SK-N-SH treated with all-trans-retinoic acid at 6 μM for 48 hours (cell line): ENCODE results near the gene ESYT2.

Experiments
- CREB5 ChIP-seq: fragments of 250-450 bp; sonication (Bioruptor Pico); IDR thresholded peaks from 2 replicates; pipeline ENCODE4 v1.5.1; 2020; ENCODE audit warnings: low read depth, mild to moderate bottlenecking, moderate library complexity
- ISL1 ChIP-seq: fragments of 250-450 bp; sonication (Bioruptor Pico); IDR thresholded peaks from 2 replicates; pipeline ENCODE4 v2.1.2; 2022; ENCODE audit warnings: mild to moderate bottlenecking, moderate library complexity
- TF ChIP-seq, protein P1 (sequence below): fragments of 250-450 bp; sonication (Bioruptor Pico); IDR thresholded peaks from 2 replicates; pipeline ENCODE4 v1.8.0; 2021; ENCODE audit warnings: low read depth, mild to moderate bottlenecking, moderate library complexity, borderline replicate concordance

DNA sequence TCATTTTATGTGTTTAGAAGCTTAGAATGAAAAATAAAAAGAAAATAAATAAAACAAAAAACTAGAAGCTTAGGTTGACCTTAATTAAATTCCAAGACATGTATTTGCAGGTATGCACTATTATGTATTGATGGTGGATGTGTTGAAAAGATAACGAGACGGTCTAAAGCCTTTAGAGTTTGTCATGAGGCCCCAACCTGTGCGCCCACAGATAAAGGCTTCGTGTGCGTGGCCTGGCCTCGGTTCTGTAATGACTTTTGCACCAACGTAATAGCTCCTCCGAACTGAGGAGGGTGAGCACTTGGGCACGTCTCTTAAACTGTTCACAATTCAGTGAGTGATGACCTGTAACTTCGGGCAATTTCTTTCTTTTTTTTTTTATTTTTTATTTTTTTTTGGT, 81.0 kb downstream of the ESYT2 start:
- no peak for TF ChIP-seq CREB5
- TF ChIP-seq ISL1 (CRISPR knock-in tag): no peak
- TF ChIP-seq, protein P1, sequence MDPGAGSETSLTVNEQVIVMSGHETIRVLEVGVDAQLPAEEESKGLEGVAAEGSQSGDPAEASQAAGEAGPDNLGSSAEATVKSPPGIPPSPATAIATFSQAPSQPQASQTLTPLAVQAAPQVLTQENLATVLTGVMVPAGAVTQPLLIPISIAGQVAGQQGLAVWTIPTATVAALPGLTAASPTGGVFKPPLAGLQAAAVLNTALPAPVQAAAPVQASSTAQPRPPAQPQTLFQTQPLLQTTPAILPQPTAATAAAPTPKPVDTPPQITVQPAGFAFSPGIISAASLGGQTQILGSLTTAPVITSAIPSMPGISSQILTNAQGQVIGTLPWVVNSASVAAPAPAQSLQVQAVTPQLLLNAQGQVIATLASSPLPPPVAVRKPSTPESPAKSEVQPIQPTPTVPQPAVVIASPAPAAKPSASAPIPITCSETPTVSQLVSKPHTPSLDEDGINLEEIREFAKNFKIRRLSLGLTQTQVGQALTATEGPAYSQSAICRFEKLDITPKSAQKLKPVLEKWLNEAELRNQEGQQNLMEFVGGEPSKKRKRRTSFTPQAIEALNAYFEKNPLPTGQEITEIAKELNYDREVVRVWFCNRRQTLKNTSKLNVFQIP (CRISPR knock-in tag): no peak
